ENCODE results near the gene PCA3. TPM values are rescaled to one million over a fixed set of nuclear protein-coding genes. Genes with fewer than 3 reads are reported as not detected.

The PCA3 gene
- total RNA-seq = 1.6 TPM

GRCh38 chr9:76764138-76764537, at the start of gene PCA3:
Gene PCA3 (plus strand): TSS chr9:76764438.

Small RNA genes within 50 kb of the gene (small RNA-seq; reads per million reads assigned to genes)
- not detected for gene AL359314.1 (ENCODE audit: low replicate concordance)

Other genes starting within 250 kb of the PCA3 start
- gene PRUNE2, start 141.7 kb downstream of the PCA3 start, total RNA-seq = 29.1 TPM